HepG2 (cell line): ENCODE measurements around the gene REEP2. TPM values are rescaled to one million over a fixed set of nuclear protein-coding genes. Genes with fewer than 3 reads are reported as not detected.

Experiments
- ATAC-seq: fragments of 200-7000 bp; cut with Tn5 transposase; 3 replicates; pipeline ENCODE4 v1.9.1; 2020; ENCODE audit warnings: mild to moderate bottlenecking, moderate library complexity
- BruUV-seq: library from RNA; stranded (reverse); fragments of 400-500 nt; replicated peaks from 2 replicates; lab custom pipeline; 2021; lab: Mats Ljungman, UMichigan
- CTCF ChIA-PET: fragments of 300-600 bp; formaldehyde crosslinking; extraction: SDS; loops from one replicate; lab custom pipeline; 2021; ENCODE audit warnings: low total read pairs, inconsistent platforms, low intra/inter-chr PET ratio; lab: Yijun Ruan, JAX
- POLR2A ChIA-PET: fragments of 350-600 bp; sonication (Branson Sonifier 250); formaldehyde crosslinking; loops from one replicate; lab custom pipeline; 2020; ENCODE audit warnings: antibody characterized with exemption, inconsistent platforms; lab: Yijun Ruan, JAX
- DNase-seq: peaks from one replicate; pipeline ENCODE4 v3.0.0-alpha.2; 2015; ENCODE audit warnings: low spot score
- FAIRE-seq: peaks from 3 replicates; lab custom pipeline; 2011; peaks lifted over from hg19 to GRCh38; lab: Jason Lieb, UNC
- H2AFZ ChIP-seq: one replicate; pipeline ENCODE4 v1.6.1; 2011; ENCODE audit warnings: low read length, inconsistent platforms
- H3K27ac ChIP-seq: fragments of 300-600 bp; 3 replicates; pipeline ENCODE4 v1.8.0; 2011; ENCODE audit warnings: mixed run types, mild to moderate bottlenecking, mixed read lengths, low read length, inconsistent platforms; ENCODE audit not compliant: insufficient read depth; ENCODE audit errors: extremely low read length
- H3K27me3 ChIP-seq, 2 experiments: fragments of 200-600 bp in 1 of 2; 2 replicates in 1 of 2; 3 replicates in 1 of 2; pipeline versions ENCODE4 v1.6.0 to v1.8.0; 2011; ENCODE audit warnings: low read length in 2 of 2, mild to moderate bottlenecking in 2 of 2, moderate library complexity in 2 of 2, inconsistent platforms in 1 of 2; ENCODE audit not compliant: insufficient read depth in 2 of 2, control insufficient read depth in 1 of 2
- H3K36me3 ChIP-seq, 2 experiments: fragments of 200-600 bp in 1 of 2; replicated peaks in 1 of 2; 2 replicates in 1 of 2; 3 replicates in 1 of 2; pipeline versions ENCODE4 v1.5.1 to v1.8.0; 2011; ENCODE audit warnings: low read length in 2 of 2, inconsistent platforms in 1 of 2; ENCODE audit not compliant: insufficient read depth in 2 of 2, control insufficient read depth in 1 of 2
- H3K4me1 ChIP-seq: 2 replicates; pipeline ENCODE4 v1.5.1; 2012; ENCODE audit warnings: low read length, inconsistent platforms; ENCODE audit not compliant: insufficient read depth
- H3K4me2 ChIP-seq: 2 replicates; pipeline ENCODE4 v1.6.0; 2011; ENCODE audit warnings: low read depth, low read length, inconsistent platforms
- H3K4me3 ChIP-seq, 3 experiments: fragments of 200-600 bp in 1 of 3; sonication (generic), shearing (Covaris generic) in 1 of 3; replicated peaks in 1 of 3; 2 replicates each; pipeline ENCODE4 v1.5.1; 2011 to 2016; ENCODE audit warnings: low read length in 3 of 3, inconsistent platforms in 2 of 3, low read depth in 2 of 3, mild to moderate bottlenecking in 2 of 3, control low read depth in 1 of 3, mixed read lengths in 1 of 3; ENCODE audit not compliant: insufficient read depth in 1 of 3
- H3K79me2 ChIP-seq: one replicate; pipeline ENCODE4 v1.6.1; 2011; ENCODE audit warnings: low read length, inconsistent platforms; ENCODE audit not compliant: insufficient read depth
- H3K9ac ChIP-seq: 2 replicates; pipeline ENCODE4 v1.6.0; 2011; ENCODE audit warnings: mild to moderate bottlenecking, low read depth, low read length, inconsistent platforms; ENCODE audit not compliant: insufficient read depth
- H3K9me3 ChIP-seq: 2 replicates; pipeline ENCODE4 v1.5.1; 2012; ENCODE audit warnings: mild to moderate bottlenecking, low read length
- H4K20me1 ChIP-seq: 2 replicates; pipeline ENCODE4 v1.6.0; 2011; ENCODE audit warnings: inconsistent platforms, mild to moderate bottlenecking, low read length, moderate library complexity; ENCODE audit not compliant: insufficient read depth
- EED ChIP-seq: sonication (generic); formaldehyde crosslinking; IDR thresholded peaks from 2 replicates; pipeline ENCODE4 v1.5.0; 2020; ENCODE audit warnings: mild to moderate bottlenecking, missing genetic modification reagents
- HNF1B ChIP-seq: sonication (generic); formaldehyde crosslinking; IDR thresholded peaks from 2 replicates; pipeline ENCODE4 v1.5.1; 2020; ENCODE audit warnings: mild to moderate bottlenecking, moderate library complexity, missing genetic modification reagents
- KDM6A ChIP-seq: IDR thresholded peaks from 2 replicates; pipeline ENCODE4 v1.6.1; 2016; ENCODE audit warnings: low read depth
- NAIF1 ChIP-seq: sonication (generic); formaldehyde crosslinking; IDR thresholded peaks from 2 replicates; pipeline ENCODE4 v1.5.0; 2020; ENCODE audit warnings: mild to moderate bottlenecking, missing genetic modification reagents, borderline replicate concordance
- STAT6 ChIP-seq: sonication (generic); formaldehyde crosslinking; IDR thresholded peaks from 2 replicates; pipeline ENCODE4 v1.4.0; 2020; ENCODE audit warnings: missing genetic modification reagents, mild to moderate bottlenecking, borderline replicate concordance
- SUZ12 ChIP-seq: fragments of 150-350 bp; IDR thresholded peaks from 2 replicates; pipeline ENCODE4 v1.6.1; 2014; ENCODE audit warnings: low read depth, low read length
- THAP8 ChIP-seq: sonication (generic); formaldehyde crosslinking; IDR thresholded peaks from 2 replicates; pipeline ENCODE4 v1.5.1; 2020; ENCODE audit warnings: missing genetic modification reagents, mild to moderate bottlenecking, borderline replicate concordance
- ZBED4 ChIP-seq: sonication (generic); formaldehyde crosslinking; IDR thresholded peaks from 2 replicates; pipeline ENCODE4 v1.4.0; 2020; ENCODE audit warnings: missing genetic modification reagents, borderline replicate concordance
- ZNF253 ChIP-seq: sonication (generic); formaldehyde crosslinking; IDR thresholded peaks from 2 replicates; pipeline ENCODE4 v1.8.0; 2022; ENCODE audit warnings: mild to moderate bottlenecking, missing genetic modification reagents, borderline replicate concordance
- ZNF44 ChIP-seq: sonication (generic); formaldehyde crosslinking; IDR thresholded peaks from 2 replicates; pipeline ENCODE4 v1.5.1; 2020; ENCODE audit warnings: mild to moderate bottlenecking, missing genetic modification reagents
- ZNF605 ChIP-seq: sonication (generic); formaldehyde crosslinking; IDR thresholded peaks from 2 replicates; pipeline ENCODE4 v1.8.0; 2022; ENCODE audit warnings: mild to moderate bottlenecking, missing genetic modification reagents
- WGBS: methylation state at CpG from one replicate; pipeline ENCODE4 v1.1.6; 2017; ENCODE audit warnings: low lambda C conversion rate; 5-methylcytosine and 5-hydroxymethylcytosine counted together
- in situ Hi-C: cut with HindIII; loops from 2 replicates; pipeline ENCODE4 v1.10.0; 2017; ENCODE audit warnings: low pct_unique_long_range_greater_than_20kb; ENCODE audit not compliant: extremely low pct_ligation_motif_present
- intact Hi-C: fragments of 100-400 bp; cut with micrococcal nuclease; formaldehyde crosslinking; loops from one replicate; pipeline ENCODE4 v1.10.0; 2022; ENCODE audit not compliant: unreplicated experiment
- polyA plus RNA-seq, 8 experiments: library from polyadenylated mRNA; depleted of rRNA in 3 of 8; stranded (reverse) in 7 of 8; unstranded in 1 of 8; fragments of >200 nt; fragmentation: Illumina TruSeq in 4 of 8; extraction: Trizol in 4 of 8; gene quantifications; 2 replicates each; pipeline versions ENCODE4 v1.2.1 to v1.2.3, GENCODE V29; 2011 to 2016; ENCODE audit warnings: low read depth in 4 of 8, missing spikeins in 1 of 8, mixed read lengths in 1 of 8; ENCODE audit not compliant: insufficient read depth in 1 of 8
- total RNA-seq, 5 experiments: library from RNA; depleted of rRNA; stranded (reverse); fragments of >200 nt; fragmentation: Illumina TruSeq; extraction: Trizol; gene quantifications; 2 replicates each; pipeline ENCODE4 v1.2.3, GENCODE V29; 2016; ENCODE audit warnings: low read depth in 1 of 5

The REEP2 gene
- total and polyA plus RNA-seq, 2 of the 13 experiments (the other 11 are each of a cell fraction or from before 2014, with no cell fraction given) = 5.3 to 7.8 TPM

- TF ChIP-seq ZBED4 (CRISPR knock-in tag) (no peak), THAP8 (no peak)
Measured at GRCh38 chr5:138425079-138425478, 13.8 kb upstream of the REEP2 start (continued).

GRCh38 chr5:138435943-138436342 is 2.9 kb upstream of the REEP2 start:
- intact Hi-C loops (no loop called here), in situ Hi-C loops (no loop called here)
- FAIRE-seq (no peak), ATAC-seq (no peak), DNase-seq (no peak)
- Histone ChIP-seq H3K4me1 (peaks cover 27% of the 10 kb centered on the region), H3K27me3 (no peaks in the 10 kb centered on the region; a peak in 1 of 5 replicates), H3K27ac (no peak overlapping the region), H2AFZ (no peak overlapping the region), H3K4me2 (no peak overlapping the region), H4K20me1 (no peaks in the 10 kb centered on the region), H3K9me3 (no peaks in the 10 kb centered on the region), H3K79me2 (no peaks in the 10 kb centered on the region), H3K4me3 (no peak overlapping the region), H3K9ac (no peak overlapping the region), H3K36me3 (peaks cover 4 to 37% of the 10 kb centered on the region in 2 experiments)
- 98% methylated on average over 5 of the region's 5 CpGs for WGBS
- no TSS peak for BruUV-seq
- ChIA-PET CTCF (no interaction called here), POLR2A (no interaction called here)
- TF ChIP-seq NAIF1 (CRISPR knock-in tag) = no peak
- no peak for TF ChIP-seq EED
- no peak for TF ChIP-seq SUZ12
- TF ChIP-seq HNF1B (CRISPR knock-in tag) = no peak
- TF ChIP-seq ZNF605 (CRISPR knock-in tag) = no peak
- TF ChIP-seq KDM6A (CRISPR knock-in tag) = no peak
- TF ChIP-seq STAT6 (CRISPR knock-in tag) = no peak
- no peak for TF ChIP-seq ZNF253
- no peak for TF ChIP-seq ZNF44 (CRISPR knock-in tag)
